C4-2B (cell line): ENCODE measurements around the gene GPR107.

Experiments used
- ZFX ChIP-seq: fragments of 450-650 bp; IDR thresholded peaks from 2 replicates; pipeline ENCODE4 v1.6.1; 2017
- TF ChIP-seq, protein P1 (sequence below): fragments of 450-650 bp; conservative IDR thresholded peaks from 2 replicates; pipeline ENCODE4 v1.5.1; 2017; ENCODE audit warnings: mild to moderate bottlenecking

DNA sequence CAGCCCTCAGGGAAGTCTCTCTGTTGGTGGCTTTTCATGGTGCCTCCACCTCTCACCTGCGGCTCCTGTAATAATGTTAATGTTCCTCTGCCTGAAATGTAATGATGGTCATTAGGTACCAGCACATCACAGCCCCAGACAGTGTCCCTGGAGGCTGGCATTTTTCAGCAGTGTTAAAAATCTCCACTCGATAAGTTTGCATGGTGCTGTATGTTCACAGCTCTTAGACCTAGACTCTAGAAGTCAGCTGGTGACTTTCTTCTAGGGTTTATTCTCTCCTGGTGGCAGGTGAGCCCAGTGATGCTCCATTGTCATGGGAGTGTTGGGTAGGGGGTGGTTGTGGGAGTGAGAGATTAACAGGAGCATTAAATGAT lies 53.1 kb downstream of the GPR107 start:
- TF ChIP-seq, protein P1, sequence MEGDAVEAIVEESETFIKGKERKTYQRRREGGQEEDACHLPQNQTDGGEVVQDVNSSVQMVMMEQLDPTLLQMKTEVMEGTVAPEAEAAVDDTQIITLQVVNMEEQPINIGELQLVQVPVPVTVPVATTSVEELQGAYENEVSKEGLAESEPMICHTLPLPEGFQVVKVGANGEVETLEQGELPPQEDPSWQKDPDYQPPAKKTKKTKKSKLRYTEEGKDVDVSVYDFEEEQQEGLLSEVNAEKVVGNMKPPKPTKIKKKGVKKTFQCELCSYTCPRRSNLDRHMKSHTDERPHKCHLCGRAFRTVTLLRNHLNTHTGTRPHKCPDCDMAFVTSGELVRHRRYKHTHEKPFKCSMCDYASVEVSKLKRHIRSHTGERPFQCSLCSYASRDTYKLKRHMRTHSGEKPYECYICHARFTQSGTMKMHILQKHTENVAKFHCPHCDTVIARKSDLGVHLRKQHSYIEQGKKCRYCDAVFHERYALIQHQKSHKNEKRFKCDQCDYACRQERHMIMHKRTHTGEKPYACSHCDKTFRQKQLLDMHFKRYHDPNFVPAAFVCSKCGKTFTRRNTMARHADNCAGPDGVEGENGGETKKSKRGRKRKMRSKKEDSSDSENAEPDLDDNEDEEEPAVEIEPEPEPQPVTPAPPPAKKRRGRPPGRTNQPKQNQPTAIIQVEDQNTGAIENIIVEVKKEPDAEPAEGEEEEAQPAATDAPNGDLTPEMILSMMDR: no peak
- TF ChIP-seq ZFX: no peak
